Prostate gland (tissue), 2 donors: ENCODE results near the gene PBRM1.

Experiments
- CTCF ChIP-seq, 4 experiments: fragments of 200-600 bp in 2 of 4; fragments of 450-650 bp in 2 of 4; sonication (generic) in 2 of 4; IDR thresholded peaks; 1 replicate in 3 of 4; 2 replicates in 1 of 4; pipeline ENCODE4 v1.5.1; 2016 to 2019; ENCODE audit warnings: antibody characterized with exemption in 4 of 4, mild to moderate bottlenecking in 2 of 4, moderate library complexity in 2 of 4
- POLR2A ChIP-seq: fragments of 450-650 bp; IDR thresholded peaks from one replicate; pipeline ENCODE4 v1.6.1; 2016; ENCODE audit warnings: antibody characterized with exemption, mild to moderate bottlenecking
- POLR2AphosphoS5 ChIP-seq: sonication (generic); formaldehyde crosslinking; IDR thresholded peaks from one replicate; pipeline ENCODE4 v1.6.1; 2017; ENCODE audit warnings: antibody characterized with exemption

GRCh38 chr3:52721730-52722008, 36.0 kb upstream of the PBRM1 start:
- no peak for TF ChIP-seq CTCF (IDR thresholded peaks at IDR 0.05)
- no peak for TF ChIP-seq POLR2A
- TF ChIP-seq POLR2AphosphoS5: no peak
